Skeletal muscle tissue (tissue), 4 donors: ENCODE measurements around the gene PASK. TPM values are rescaled to one million over a fixed set of nuclear protein-coding genes. Genes with fewer than 3 reads are reported as not detected.

Source experiments
- H3K27ac ChIP-seq: one replicate; pipeline ENCODE4 v1.7.0; 2013; ENCODE audit warnings: mild to moderate bottlenecking, low read depth, low read length, inconsistent platforms
- H3K27me3 ChIP-seq, 3 donors: one replicate each; pipeline ENCODE4 v1.7.0; 2013; ENCODE audit warnings: low read length in 3 of 3; ENCODE audit not compliant: control insufficient read depth in 3 of 3, insufficient read depth in 3 of 3
- H3K36me3 ChIP-seq, 3 donors: one replicate each; pipeline ENCODE4 v1.7.0; 2013; ENCODE audit warnings: low read length in 3 of 3; ENCODE audit not compliant: control insufficient read depth in 3 of 3, insufficient read depth in 3 of 3
- H3K4me1 ChIP-seq, 3 donors: one replicate each; pipeline ENCODE4 v1.7.0; 2013; ENCODE audit warnings: low read length in 3 of 3, mild to moderate bottlenecking in 3 of 3; ENCODE audit not compliant: control insufficient read depth in 3 of 3, insufficient read depth in 3 of 3
- H3K4me3 ChIP-seq, 3 donors: one replicate each; pipeline ENCODE4 v1.7.0; 2013; ENCODE audit warnings: low read length in 3 of 3
- H3K9ac ChIP-seq, 3 donors: one replicate each; pipeline ENCODE4 v1.7.0; 2013; ENCODE audit warnings: low read length in 3 of 3, mild to moderate bottlenecking in 3 of 3, moderate library complexity in 2 of 3, low read depth in 1 of 3
- H3K9me3 ChIP-seq, 3 donors: one replicate each; pipeline ENCODE4 v1.7.0; 2013; ENCODE audit warnings: low read length in 3 of 3; ENCODE audit not compliant: control insufficient read depth in 3 of 3
- total RNA-seq: library from RNA; depleted of rRNA; stranded (reverse); fragments of >200 nt; gene quantifications from one replicate; pipeline ENCODE4 v1.2.3, GENCODE V29; 2014
- donor health status: Osteomylitis.

Gene PASK
- total RNA-seq, 1 donor from 2014 or later: 3.7 TPM

- H3K27me3 ChIP-seq: peaks cover 0 to 3% (median 0%) of the 10 kb centered on the region in 3 donors
- no peak overlapping the region for H3K4me3 ChIP-seq
- H3K4me1 ChIP-seq: no peaks in the 10 kb centered on the region
- no peaks in the 10 kb centered on the region for H3K9me3 ChIP-seq
- no peak overlapping the region for H3K9ac ChIP-seq
- no peaks in the 10 kb centered on the region for H3K36me3 ChIP-seq
- H3K27ac ChIP-seq: no peak overlapping the region
Measured at GRCh38 chr2:241139531-241140444, 9.5 kb downstream of the PASK start.

DNA sequence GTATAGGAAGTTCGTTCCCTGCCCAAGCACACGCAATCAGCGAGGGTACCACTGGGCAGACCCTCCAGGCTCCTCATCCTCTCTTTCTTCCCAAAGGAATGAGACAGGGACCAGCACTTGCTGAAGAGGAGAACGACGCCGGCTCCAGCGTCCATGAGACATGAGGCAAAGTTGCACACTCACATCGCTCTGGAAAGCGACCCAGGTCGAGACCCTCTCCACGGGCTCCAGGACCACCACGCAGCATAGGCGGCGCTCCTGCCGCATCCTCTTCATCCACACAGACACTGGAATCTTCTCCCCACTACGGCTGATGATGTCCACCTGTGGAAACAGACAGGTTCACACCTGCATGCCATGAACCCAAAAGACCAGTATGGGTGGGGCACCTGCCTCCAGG is 10.8 kb downstream of the PASK start:
- Histone ChIP-seq H3K4me1 (no peaks in the 10 kb centered on the region), H3K9ac (no peak overlapping the region), H3K4me3 (no peak overlapping the region), H3K36me3 (no peaks in the 10 kb centered on the region), H3K27me3 (no peaks in the 10 kb centered on the region), H3K27ac (no peak overlapping the region), H3K9me3 (no peaks in the 10 kb centered on the region)

- H3K27me3 ChIP-seq: no peaks in the 10 kb centered on the region
- no peak overlapping the region for H3K27ac ChIP-seq
- no peaks in the 10 kb centered on the region for H3K36me3 ChIP-seq
- no peaks in the 10 kb centered on the region for H3K9me3 ChIP-seq
- no peak overlapping the region for H3K4me3 ChIP-seq
- H3K9ac ChIP-seq: no peak overlapping the region
- H3K4me1 ChIP-seq: no peaks in the 10 kb centered on the region
Measured at GRCh38 chr2:241137276-241138190, 11.7 kb downstream of the PASK start.

GRCh38 chr2:241136661-241137260 is 12.5 kb downstream of the PASK start:
- Histone ChIP-seq H3K4me3 (no peak overlapping the region), H3K27me3 (no peaks in the 10 kb centered on the region), H3K9me3 (no peaks in the 10 kb centered on the region), H3K4me1 (no peaks in the 10 kb centered on the region), H3K9ac (no peak overlapping the region), H3K36me3 (no peaks in the 10 kb centered on the region), H3K27ac (no peak overlapping the region)

GRCh38 chr2:241136191-241136590 is 13.1 kb downstream of the PASK start:
- Histone ChIP-seq H3K9me3 (no peaks in the 10 kb centered on the region), H3K4me1 (no peaks in the 10 kb centered on the region), H3K27me3 (no peaks in the 10 kb centered on the region), H3K36me3 (no peaks in the 10 kb centered on the region), H3K27ac (no peak overlapping the region), H3K9ac (no peak overlapping the region), H3K4me3 (no peak overlapping the region)

DNA sequence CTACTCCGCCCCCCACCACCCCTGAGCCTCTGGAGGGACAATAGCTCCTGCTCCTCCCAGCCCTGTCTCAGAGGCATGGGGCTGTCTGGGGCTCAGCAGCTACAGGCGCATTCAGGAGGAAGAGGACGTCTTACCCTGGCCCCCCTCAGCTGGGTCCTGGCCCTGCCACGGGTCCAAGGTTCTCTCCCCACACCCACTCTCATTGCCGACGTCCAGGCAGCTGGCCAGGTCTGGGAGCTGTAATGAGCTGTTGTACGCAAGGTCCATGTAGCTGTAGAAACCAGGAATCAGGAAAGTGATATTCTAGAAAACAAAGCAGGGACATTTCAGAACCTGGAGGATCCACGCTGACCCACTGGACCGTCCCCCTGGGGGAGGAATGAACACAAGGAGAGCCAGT is 13.5 kb downstream of the PASK start:
- H3K36me3 ChIP-seq: no peaks in the 10 kb centered on the region
- no peak overlapping the region for H3K27ac ChIP-seq
- no peaks in the 10 kb centered on the region for H3K9me3 ChIP-seq
- no peaks in the 10 kb centered on the region for H3K27me3 ChIP-seq
- no peak overlapping the region for H3K4me3 ChIP-seq
- H3K4me1 ChIP-seq: no peaks in the 10 kb centered on the region
- no peak overlapping the region for H3K9ac ChIP-seq

GRCh38 chr2:241134711-241135110 is 14.6 kb downstream of the PASK start:
- Histone ChIP-seq H3K27me3 (no peaks in the 10 kb centered on the region), H3K36me3 (no peaks in the 10 kb centered on the region), H3K9ac (no peak overlapping the region), H3K4me1 (no peaks in the 10 kb centered on the region), H3K9me3 (no peaks in the 10 kb centered on the region), H3K27ac (no peak overlapping the region), H3K4me3 (no peak overlapping the region)

DNA sequence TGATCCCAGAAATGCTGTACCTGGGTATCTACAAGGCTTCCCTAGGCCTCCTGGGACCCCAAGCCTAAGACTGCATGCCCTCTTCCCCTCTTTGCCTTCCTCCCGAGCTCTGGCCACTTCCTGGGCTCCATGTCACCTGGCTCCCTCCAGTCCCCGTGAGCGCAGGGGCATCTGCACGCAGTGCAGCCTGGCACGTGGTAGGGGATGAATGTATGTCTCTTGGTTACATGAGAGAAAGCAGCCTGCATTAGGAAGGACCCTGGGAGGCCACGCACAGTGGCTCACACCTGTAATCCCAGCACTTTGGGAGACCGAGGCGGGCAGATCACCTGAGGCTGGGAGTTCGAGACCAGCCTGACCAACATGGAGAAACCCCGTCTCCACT is 15.8 kb downstream of the PASK start:
- H3K27ac ChIP-seq: no peak overlapping the region
- H3K27me3 ChIP-seq: no peaks in the 10 kb centered on the region
- H3K4me3 ChIP-seq: no peak overlapping the region
- no peaks in the 10 kb centered on the region for H3K9me3 ChIP-seq
- no peaks in the 10 kb centered on the region for H3K4me1 ChIP-seq
- H3K9ac ChIP-seq: no peak overlapping the region
- H3K36me3 ChIP-seq: no peaks in the 10 kb centered on the region

GRCh38 chr2:241132538-241133435 is 16.5 kb downstream of the PASK start:
- H3K9ac ChIP-seq: no peak overlapping the region
- no peaks in the 10 kb centered on the region for H3K4me1 ChIP-seq
- H3K9me3 ChIP-seq: no peaks in the 10 kb centered on the region
- no peaks in the 10 kb centered on the region for H3K36me3 ChIP-seq
- H3K4me3 ChIP-seq: no peak overlapping the region
- H3K27me3 ChIP-seq: no peaks in the 10 kb centered on the region
- no peak overlapping the region for H3K27ac ChIP-seq
